ENCODE data around the gene CALCR.

DNA sequence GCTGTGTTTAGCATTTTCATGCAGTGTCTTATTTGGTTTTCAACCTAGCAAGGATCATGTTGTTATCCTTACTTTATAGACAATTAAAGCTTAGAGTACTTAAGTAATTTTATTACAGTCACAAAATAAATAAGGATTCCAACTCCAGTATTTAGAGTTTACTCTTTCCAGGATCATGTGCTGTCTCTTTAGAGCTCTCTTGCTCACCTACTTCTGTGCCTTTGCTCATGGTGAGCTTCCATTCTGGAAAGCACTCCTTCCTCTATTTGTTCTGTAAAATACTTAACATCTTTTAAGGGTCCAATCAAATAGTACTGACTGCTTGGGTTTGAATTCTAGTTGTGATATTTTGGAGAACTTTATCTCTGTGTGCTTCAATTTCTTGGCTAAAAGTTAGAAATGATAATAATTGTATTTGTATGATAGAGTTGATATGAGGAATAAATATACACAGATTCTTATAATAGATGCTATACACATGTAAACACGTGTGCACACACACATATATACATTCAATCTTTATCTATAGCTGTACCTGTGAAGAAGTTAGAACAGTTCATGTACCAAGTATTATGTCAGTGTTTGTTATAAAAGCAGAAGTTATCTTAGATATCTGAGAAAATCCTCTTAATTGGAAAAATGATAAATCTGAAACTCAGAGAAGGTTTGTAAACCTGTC is 18.2 kb upstream of the CALCR start:
- TF ChIP-seq POLR2A (IDR thresholded peaks at IDR 0.05) = no peak
- TF ChIP-seq, protein P1, sequence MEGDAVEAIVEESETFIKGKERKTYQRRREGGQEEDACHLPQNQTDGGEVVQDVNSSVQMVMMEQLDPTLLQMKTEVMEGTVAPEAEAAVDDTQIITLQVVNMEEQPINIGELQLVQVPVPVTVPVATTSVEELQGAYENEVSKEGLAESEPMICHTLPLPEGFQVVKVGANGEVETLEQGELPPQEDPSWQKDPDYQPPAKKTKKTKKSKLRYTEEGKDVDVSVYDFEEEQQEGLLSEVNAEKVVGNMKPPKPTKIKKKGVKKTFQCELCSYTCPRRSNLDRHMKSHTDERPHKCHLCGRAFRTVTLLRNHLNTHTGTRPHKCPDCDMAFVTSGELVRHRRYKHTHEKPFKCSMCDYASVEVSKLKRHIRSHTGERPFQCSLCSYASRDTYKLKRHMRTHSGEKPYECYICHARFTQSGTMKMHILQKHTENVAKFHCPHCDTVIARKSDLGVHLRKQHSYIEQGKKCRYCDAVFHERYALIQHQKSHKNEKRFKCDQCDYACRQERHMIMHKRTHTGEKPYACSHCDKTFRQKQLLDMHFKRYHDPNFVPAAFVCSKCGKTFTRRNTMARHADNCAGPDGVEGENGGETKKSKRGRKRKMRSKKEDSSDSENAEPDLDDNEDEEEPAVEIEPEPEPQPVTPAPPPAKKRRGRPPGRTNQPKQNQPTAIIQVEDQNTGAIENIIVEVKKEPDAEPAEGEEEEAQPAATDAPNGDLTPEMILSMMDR (IDR thresholded peaks at IDR 0.05) = no peak
- TF ChIP-seq POLR2AphosphoS5 (IDR thresholded peaks at IDR 0.05) = no peak

All from breast epithelium (tissue), 3 donors.